NB4 (cell line): ENCODE data around the gene MAGI2.

Experiments used
- DNase-seq: peaks from one replicate; pipeline ENCODE4 v3.0.0; 2010; ENCODE audit warnings: low read depth
- H3K4me3 ChIP-seq: one replicate; pipeline ENCODE4 v1.5.1; 2011; ENCODE audit warnings: mild to moderate bottlenecking, low read depth, low read length, moderate library complexity
- CTCF ChIP-seq: IDR thresholded peaks from one replicate; pipeline ENCODE4 v1.5.1; 2012; ENCODE audit warnings: low read depth, low read length
- MAX ChIP-seq: IDR thresholded peaks from 2 replicates; pipeline ENCODE4 v1.6.1; 2011; ENCODE audit warnings: low read depth, low read length
- MYC ChIP-seq: IDR thresholded peaks from 2 replicates; pipeline ENCODE4 v1.6.1; 2011; ENCODE audit warnings: low read depth, low read length
- POLR2A ChIP-seq: IDR thresholded peaks from 2 replicates; pipeline ENCODE4 v1.6.1; 2011; ENCODE audit warnings: mild to moderate bottlenecking; ENCODE audit not compliant: insufficient read length; ENCODE audit errors: extremely low read depth

MAGI2 gene

GRCh38 chr7:78334426-78334825 lies 1119.0 kb downstream of the MAGI2 start:
- no peak for DNase-seq
- no peak overlapping the region for H3K4me3 ChIP-seq
- no peak for TF ChIP-seq MAX
- TF ChIP-seq POLR2A = no peak
- no peak for TF ChIP-seq MYC
- TF ChIP-seq CTCF = no peak

- no peak overlapping the region for H3K4me3 ChIP-seq
- TF ChIP-seq MAX = no peak
- TF ChIP-seq CTCF = no peak
- DNase-seq = no peak
Observed at GRCh38 chr7:78333530-78334425, 1119.7 kb downstream of the MAGI2 start.

- TF ChIP-seq MAX (no peak), POLR2A (no peak), CTCF (no peak), MYC (no peak)
- no peak overlapping the region for H3K4me3 ChIP-seq
- no peak for DNase-seq
Observed at GRCh38 chr7:78329001-78329655, 1124.3 kb downstream of the MAGI2 start.

- TF ChIP-seq MYC = no peak
- no peak for TF ChIP-seq POLR2A
- TF ChIP-seq MAX = no peak
- no peak for TF ChIP-seq CTCF
- H3K4me3 ChIP-seq = no peak overlapping the region
- no peak for DNase-seq
Observed at GRCh38 chr7:78327718-78328117, 1125.7 kb downstream of the MAGI2 start.

- DNase-seq = no peak
- TF ChIP-seq MYC (no peak), CTCF (no peak), MAX (no peak), POLR2A (no peak)
- H3K4me3 ChIP-seq = no peak overlapping the region
Observed at GRCh38 chr7:78326876-78327275, 1126.6 kb downstream of the MAGI2 start.
